NCI-H2171 (cell line): ENCODE results near the gene CRX.
"Not testable (repeated sequence)": the region's sequence is repeated elsewhere in the genome, so short reads cannot be mapped to it uniquely, and the experiment has no call there.

Experiments used
- DNase-seq: peaks from one replicate; lab custom pipeline; 2025; lab: John Stamatoyannopoulos, UW

CRX gene

GRCh38 chr19:47803671-47804070 is 18.1 kb upstream of the CRX start:
- DNase-seq: not testable (repeated sequence)

- not testable (repeated sequence) for DNase-seq
These were observed 17.3 kb upstream of the CRX start, which contains the start of gene TPRX1 for GRCh38 chr19:47804451-47804850. TSS of gene TPRX1 (minus strand) at chr19:47804551. CDS start at chr19:47804539, 12 bp downstream.

- no peak for DNase-seq
These were observed 16.4 kb upstream of the CRX start for GRCh38 chr19:47805313-47805712.

GRCh38 chr19:47806435-47806834 is 15.3 kb upstream of the CRX start:
- no peak for DNase-seq

GRCh38 chr19:47813304-47813994 is 8.3 kb upstream of the CRX start:
- DNase-seq: no peak

GRCh38 chr19:47813995-47814328 is 7.8 kb upstream of the CRX start:
- DNase-seq: no peak

GRCh38 chr19:47816270-47816669 is 5.5 kb upstream of the CRX start:
- not testable (repeated sequence) for DNase-seq

GRCh38 chr19:47818221-47818620 is 3.5 kb upstream of the CRX start:
- not testable (repeated sequence) for DNase-seq

GRCh38 chr19:47819858-47820257 is 1.9 kb upstream of the CRX start:
- no peak for DNase-seq

- no peak for DNase-seq
These were observed 1.3 kb upstream of the CRX start for GRCh38 chr19:47820410-47820809.

GRCh38 chr19:47824396-47824795 is 2.7 kb downstream of the CRX start:
- no peak for DNase-seq

GRCh38 chr19:47826800-47827199 is 5.1 kb downstream of the CRX start:
- no peak for DNase-seq

GRCh38 chr19:47832723-47833122 is 11.0 kb downstream of the CRX start:
- DNase-seq: no peak

GRCh38 chr19:47836038-47836437 is 14.3 kb downstream of the CRX start:
- DNase-seq: no peak

- no peak for DNase-seq
These were observed 17.7 kb downstream of the CRX start for GRCh38 chr19:47839411-47839810.

GRCh38 chr19:47839913-47840312 is 18.2 kb downstream of the CRX start:
- DNase-seq: no peak

- DNase-seq: no peak
These were observed 21.2 kb downstream of the CRX start for GRCh38 chr19:47842941-47843340.

- DNase-seq: no peak
These were observed 26.7 kb downstream of the CRX start for GRCh38 chr19:47848425-47848822.

GRCh38 chr19:47848823-47849473 is 27.2 kb downstream of the CRX start:
- DNase-seq: no peak

GRCh38 chr19:47853003-47853402 is 31.3 kb downstream of the CRX start:
- DNase-seq: no peak

GRCh38 chr19:47854459-47854858 is 32.7 kb downstream of the CRX start:
- DNase-seq: no peak

GRCh38 chr19:47858231-47858630 is 36.5 kb downstream of the CRX start:
- not testable (repeated sequence) for DNase-seq

- DNase-seq: not testable (repeated sequence)
These were observed 37.0 kb downstream of the CRX start, which contains the start of gene TPRX2 for GRCh38 chr19:47858646-47859285. TSS of gene TPRX2 (plus strand) at chr19:47859235. CDS start at chr19:47859247, 12 bp downstream.
